GM12878 (cell line): ENCODE data around the gene IDH3A. TPM values are rescaled to one million over a fixed set of nuclear protein-coding genes. Genes with fewer than 3 reads are reported as not detected.

ENCODE experiments used
- ATAC-seq: fragments of 200-7000 bp; cut with Tn5 transposase; 3 replicates; pipeline ENCODE4 v1.9.1; 2020; ENCODE audit warnings: mild to moderate bottlenecking, moderate library complexity
- BruUV-seq: library from RNA; stranded (reverse); fragments of 400-500 nt; replicated peaks from 2 replicates; lab custom pipeline; 2021; lab: Mats Ljungman, UMichigan
- CTCF ChIA-PET: fragments of 300-600 bp; sonication (Branson Sonifier 250); formaldehyde crosslinking; extraction: SDS; loops from one replicate; lab custom pipeline; 2021; ENCODE audit warnings: inconsistent platforms; lab: Yijun Ruan, JAX
- POLR2A ChIA-PET: fragments of 350-600 bp; formaldehyde crosslinking; extraction: SDS; loops from one replicate; lab custom pipeline; 2021; ENCODE audit warnings: inconsistent platforms; lab: Charles Lee
- RAD21 ChIA-PET: fragments of 300-600 bp; sonication (Branson Sonifier 250); formaldehyde crosslinking; loops from one replicate; lab custom pipeline; 2023; ENCODE audit warnings: antibody characterized with exemption; ENCODE audit not compliant: unreplicated experiment; lab: Charles Lee
- SMC1A ChIA-PET: fragments of 300-600 bp; sonication (Branson Sonifier 250); formaldehyde crosslinking; loops from one replicate; lab custom pipeline; 2023; ENCODE audit not compliant: unreplicated experiment, uncharacterized antibody; lab: Charles Lee
- DNase-seq: peaks from one replicate; pipeline ENCODE4 v3.0.0-alpha.2; 2011; ENCODE audit warnings: low read depth, low spot score
- FAIRE-seq: peaks from 3 replicates; lab custom pipeline; 2011; peaks lifted over from hg19 to GRCh38; lab: Jason Lieb, UNC
- H2AFZ ChIP-seq: 2 replicates; pipeline ENCODE4 v1.6.0; 2011; ENCODE audit warnings: low read depth, low read length, control low read depth; ENCODE audit not compliant: control insufficient read depth
- H3K27ac ChIP-seq: 2 replicates; pipeline ENCODE4 v1.5.1; 2011; ENCODE audit warnings: control low read depth; ENCODE audit not compliant: control insufficient read depth, insufficient read depth
- H3K27me3 ChIP-seq, 2 experiments: replicated peaks in 1 of 2; 2 replicates each; pipeline versions ENCODE4 v1.6.0 to v1.6.1; 2011; ENCODE audit warnings: low read length in 1 of 2; ENCODE audit not compliant: control insufficient read depth in 2 of 2, insufficient read depth in 2 of 2
- H3K36me3 ChIP-seq, 2 experiments: 2 replicates each; pipeline ENCODE4 v1.5.1; 2011; ENCODE audit warnings: low read length in 1 of 2; ENCODE audit not compliant: control insufficient read depth in 2 of 2, insufficient read depth in 2 of 2
- H3K4me1 ChIP-seq: 2 replicates; pipeline ENCODE4 v1.6.1; 2011; ENCODE audit warnings: mild to moderate bottlenecking, low read length, moderate library complexity, mixed read lengths; ENCODE audit not compliant: control insufficient read depth, insufficient read depth
- H3K4me2 ChIP-seq: 2 replicates; pipeline ENCODE4 v1.6.0; 2011; ENCODE audit warnings: control low read depth; ENCODE audit not compliant: control insufficient read depth, insufficient read depth
- H3K4me3 ChIP-seq: fragments of 200-600 bp; sonication (generic); 2 replicates; pipeline ENCODE4 v1.5.1; 2016
- H3K79me2 ChIP-seq: 2 replicates; pipeline ENCODE4 v1.6.0; 2011; ENCODE audit warnings: low read length; ENCODE audit not compliant: control insufficient read depth, insufficient read depth
- H3K9ac ChIP-seq: 2 replicates; pipeline ENCODE4 v1.8.0; 2011; ENCODE audit warnings: low read length, control low read depth, mixed read lengths; ENCODE audit not compliant: control insufficient read depth, insufficient read depth
- H3K9me3 ChIP-seq: replicated peaks from 3 replicates; pipeline ENCODE4 v1.5.1; 2011; ENCODE audit warnings: mild to moderate bottlenecking, low read length; ENCODE audit not compliant: control insufficient read depth, insufficient read depth
- H4K20me1 ChIP-seq: 2 replicates; pipeline ENCODE4 v1.6.0; 2011; ENCODE audit not compliant: control insufficient read depth, insufficient read depth
- ATF7 ChIP-seq: fragments of 450-650 bp; IDR thresholded peaks from 2 replicates; pipeline ENCODE4 v1.6.1; 2016; ENCODE audit warnings: low read depth, mild to moderate bottlenecking
- BHLHE40 ChIP-seq, 2 experiments: fragments of 450-650 bp in 1 of 2; IDR thresholded peaks; 2 replicates each; pipeline ENCODE4 v1.6.1; 2011 to 2017; ENCODE audit warnings: low read depth in 2 of 2, borderline replicate concordance in 1 of 2, improper control_type of control experiment in 1 of 2, low read length in 1 of 2, mild to moderate bottlenecking in 1 of 2
- CEBPZ ChIP-seq: fragments of 150-350 bp; IDR thresholded peaks from 2 replicates; pipeline ENCODE4 v1.6.1; 2016; ENCODE audit warnings: low read depth, low read length
- CHD1 ChIP-seq: IDR thresholded peaks from 2 replicates; pipeline ENCODE4 v1.6.1; 2012; ENCODE audit warnings: low read depth, low read length, improper control_type of control experiment
- ETV6 ChIP-seq, 2 experiments: fragments of 450-650 bp in 1 of 2; IDR thresholded peaks in 1 of 2; conservative IDR thresholded peaks in 1 of 2; 2 replicates each; pipeline ENCODE4 v1.6.1; 2014; ENCODE audit warnings: antibody characterized with exemption in 1 of 2, borderline replicate concordance in 1 of 2, low read depth in 1 of 2, mild to moderate bottlenecking in 1 of 2, moderate library complexity in 1 of 2
- HSF1 ChIP-seq: fragments of 150-350 bp; IDR thresholded peaks from 2 replicates; pipeline ENCODE4 v1.6.1; 2014; ENCODE audit warnings: mild to moderate bottlenecking, low read depth, low read length
- IRF4 ChIP-seq: IDR thresholded peaks from 2 replicates; pipeline ENCODE4 v1.6.1; 2011; ENCODE audit warnings: low read depth, low read length
- JUND ChIP-seq: IDR thresholded peaks from 2 replicates; pipeline ENCODE4 v1.6.1; 2012; ENCODE audit warnings: low read depth, mild to moderate bottlenecking, low read length, improper control_type of control experiment, moderate library complexity
- NFXL1 ChIP-seq: fragments of 450-650 bp; IDR thresholded peaks from 2 replicates; pipeline ENCODE4 v1.6.1; 2017; ENCODE audit warnings: antibody characterized with exemption, mild to moderate bottlenecking, borderline replicate concordance
- POLR2AphosphoS5 ChIP-seq: IDR thresholded peaks from 2 replicates; pipeline ENCODE4 v1.6.1; 2011; ENCODE audit warnings: mild to moderate bottlenecking, low read length, inconsistent platforms
- RFX5 ChIP-seq: IDR thresholded peaks from 2 replicates; pipeline ENCODE4 v1.6.1; 2011; ENCODE audit warnings: low read depth, low read length, improper control_type of control experiment
- SKIL ChIP-seq: fragments of 450-650 bp; IDR thresholded peaks from 2 replicates; pipeline ENCODE4 v1.6.1; 2017; ENCODE audit warnings: mild to moderate bottlenecking, low read depth, inconsistent platforms; ENCODE audit not compliant: poor library complexity, severe bottlenecking
- SP1 ChIP-seq: IDR thresholded peaks from one replicate; pipeline ENCODE4 v1.6.1; 2011; ENCODE audit warnings: low read depth, low read length
- TARDBP ChIP-seq: IDR thresholded peaks from 2 replicates; pipeline ENCODE4 v1.6.1; 2016; ENCODE audit warnings: borderline replicate concordance
- WGBS: methylation state at CpG from one replicate; pipeline ENCODE4 v1.1.6; 2016; ENCODE audit warnings: low lambda C conversion rate; ENCODE audit not compliant: insufficient replicate concordance, insufficient coverage; ENCODE audit errors: missing lambda C conversion rate; 5-methylcytosine and 5-hydroxymethylcytosine counted together
- in situ Hi-C: fragments of 300-500 bp; cut with MboI; formaldehyde crosslinking; loops from 9 replicates; pipeline ENCODE4 v1.14.3; 2018; ENCODE audit warnings: mixed read lengths
- intact Hi-C: fragments of 100-400 bp; cut with micrococcal nuclease; formaldehyde crosslinking; loops from one replicate; pipeline ENCODE4 v1.14.2; 2022; ENCODE audit not compliant: unreplicated experiment
- polyA plus RNA-seq, 11 experiments: library from polyadenylated mRNA; depleted of rRNA in 4 of 11; unstranded in 6 of 11; stranded (reverse) in 5 of 11; fragments of >200 nt; fragmentation: Nextera tagmentation in 4 of 11; fragmentation: Illumina TruSeq in 1 of 11; extraction: Ambion mirVana in 4 of 11; extraction: Trizol in 1 of 11; gene quantifications; 1 replicate in 1 of 11; 2 replicates in 10 of 11; pipeline versions ENCODE4 v1.2.1 to v1.2.3, GENCODE V29; 2011 to 2016; ENCODE audit warnings: inconsistent platforms in 2 of 11, missing spikeins in 2 of 11, low read depth in 1 of 11
- total RNA-seq, 4 experiments: library from RNA; depleted of rRNA in 3 of 4; stranded (reverse); fragments of >200 nt in 3 of 4; fragmentation: Illumina TruSeq in 1 of 4; extraction: Trizol in 1 of 4; gene quantifications; 2 replicates each; pipeline versions ENCODE4 v1.2.1 to v1.2.3, GENCODE V29; 2013 to 2021

The IDH3A gene
- total and polyA plus RNA-seq, 10 of the 15 experiments (the other 5 are each of a cell fraction or from before 2014, with no cell fraction given) = 83.9 to 254 (median 195) TPM

DNA sequence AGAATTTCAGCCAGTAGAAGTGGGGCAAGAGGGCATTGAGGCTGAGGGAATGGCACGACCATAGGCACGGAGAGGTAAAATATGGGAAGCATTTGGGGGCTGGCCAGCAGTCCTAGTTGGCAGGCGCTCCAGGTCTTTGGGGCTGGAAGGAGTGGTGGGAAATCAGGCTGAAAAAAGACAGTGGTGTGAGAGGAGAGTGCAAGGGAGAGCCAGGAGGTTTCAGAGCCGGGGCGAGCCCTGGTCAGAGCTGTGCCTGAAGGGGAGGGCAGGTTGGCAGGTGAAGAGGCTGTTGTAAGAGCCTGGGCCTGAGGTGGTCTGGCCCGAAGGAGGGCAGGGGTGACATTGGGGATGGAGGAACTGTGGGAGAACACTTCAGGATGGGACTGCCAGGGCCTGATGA lies 1.6 kb upstream of the IDH3A start:
- no peak for FAIRE-seq
- TF ChIP-seq JUND (no peak), ATF7 (no peak), CEBPZ (no peak), CHD1 (no peak), SKIL (no peak), TARDBP (no peak), NFXL1 (no peak), HSF1 (no peak), ETV6 (conservative IDR thresholded peaks at IDR 0.05 in 1 of 2, IDR thresholded peaks at IDR 0.05 in 1 of 2; ENCODE audit: borderline replicate concordance in 1 of 2, low read depth in 1 of 2) (no peak), BHLHE40 (IDR thresholded peaks at IDR 0.05; ENCODE audit: borderline replicate concordance in 1 of 2, low read depth in 2 of 2, low read length in 1 of 2) (no peak), SP1 (no peak), RFX5 (no peak), IRF4 (no peak), POLR2AphosphoS5 (no peak)

More for the DNA sequence above, 1.6 kb upstream of the IDH3A start:
- ChIA-PET RAD21 (interaction anchor here (1.1 to 7.3 kb wide), 5 partner anchors 8 to 48 kb away, joined by 3 to 53 read pairs (median 4); partner anchors contain the start of gene CIB2), POLR2A (interaction anchor here (1.0 to 4.8 kb wide), 7 partner anchors 8 to 31 kb away, joined by 3 to 75 read pairs (median 9); no protein-coding TSS in a partner anchor), SMC1A (interaction anchor here (1.0 to 8.2 kb wide), 4 partner anchors 9 to 48 kb away, joined by 3 to 152 read pairs (median 6); no protein-coding TSS in a partner anchor), CTCF (interaction anchor here (0.8 to 4.5 kb wide), 10 partner anchors 8 to 48 kb away, joined by 3 to 22 read pairs (median 4); partner anchors contain the start of gene CIB2)
- no peaks in the 10 kb centered on the region for H3K9me3 ChIP-seq
- DNase-seq (no peak), ATAC-seq (no peak)
- peaks cover 37% of the 10 kb centered on the region for H3K79me2 ChIP-seq
- H2AFZ ChIP-seq = no peak overlapping the region
- no peaks in the 10 kb centered on the region for H4K20me1 ChIP-seq
- no peak overlapping the region for H3K27ac ChIP-seq
- in situ Hi-C loops = no loop called here
- H3K9ac ChIP-seq = no peak overlapping the region
- peaks cover 13% of the 10 kb centered on the region for H3K4me1 ChIP-seq
- H3K4me3 ChIP-seq = no peak overlapping the region
- no peaks in the 10 kb centered on the region for H3K27me3 ChIP-seq
- WGBS = 97% methylated on average over 6 of the region's 6 CpGs
- no peaks in the 10 kb centered on the region for H3K36me3 ChIP-seq
- intact Hi-C loops = no loop called here
- no TSS peak for BruUV-seq
- no peak overlapping the region for H3K4me2 ChIP-seq
